Measurements from ENCODE around the gene FBXO24. TPM values are rescaled to one million over a fixed set of nuclear protein-coding genes. Genes with fewer than 3 reads are reported as not detected.

The FBXO24 gene
- total and polyA plus RNA-seq, 2 donors (not counting 1 experiment from before 2014, with no cell fraction given) = 0.23 to 0.33 TPM

- Histone ChIP-seq H3K4me2 (ENCODE audit: extremely low read depth, insufficient read depth, low read length) (no peak overlapping the region), H3K36me3 (ENCODE audit: control insufficient read depth, insufficient read depth, low read length) (no peaks in the 10 kb centered on the region), H3K9ac (ENCODE audit: insufficient read depth, low read length) (no peak overlapping the region), H3K9me3 (ENCODE audit: control insufficient read depth, insufficient read depth, low read depth, low read length) (no peaks in the 10 kb centered on the region), H4K20me1 (ENCODE audit: control insufficient read depth, extremely low read depth, insufficient read depth, low read length) (no peaks in the 10 kb centered on the region), H2AFZ (ENCODE audit: low read length) (no peak overlapping the region), H3K4me3 (replicated peaks in 1 of 4; ENCODE audit: control extremely low read depth in 1 of 4, insufficient read depth in 1 of 4, low read depth in 3 of 4, low read length in 4 of 4) (no peak overlapping the region), H3K79me2 (ENCODE audit: control insufficient read depth, insufficient read depth, low read length) (no peaks in the 10 kb centered on the region), H3K27me3 (ENCODE audit: control insufficient read depth, insufficient read depth, low read length) (no peaks in the 10 kb centered on the region), H3K4me1 (ENCODE audit: control insufficient read depth, extremely low read depth, insufficient read depth, low read length) (no peaks in the 10 kb centered on the region), H3K27ac (ENCODE audit: insufficient read depth, low read length) (no peak overlapping the region)
- DNase-seq (ENCODE audit: low read depth in 2 of 2) = no peak
- TF ChIP-seq CTCF (conservative IDR thresholded peaks at IDR 0.05 in 1 of 2, IDR thresholded peaks at IDR 0.05 in 1 of 2; ENCODE audit: low read depth in 1 of 2, low read length in 2 of 2) = no peak
Measured at GRCh38 chr7:100620239-100620638, 34.1 kb downstream of the FBXO24 start.

- Histone ChIP-seq H3K4me2 (ENCODE audit: extremely low read depth, insufficient read depth, low read length) (no peak overlapping the region), H3K27ac (ENCODE audit: insufficient read depth, low read length) (no peak overlapping the region), H3K36me3 (ENCODE audit: control insufficient read depth, insufficient read depth, low read length) (no peaks in the 10 kb centered on the region), H3K4me3 (replicated peaks in 1 of 4; ENCODE audit: control extremely low read depth in 1 of 4, insufficient read depth in 1 of 4, low read depth in 3 of 4, low read length in 4 of 4) (no peak overlapping the region), H4K20me1 (ENCODE audit: control insufficient read depth, extremely low read depth, insufficient read depth, low read length) (no peaks in the 10 kb centered on the region), H2AFZ (ENCODE audit: low read length) (no peak overlapping the region), H3K27me3 (ENCODE audit: control insufficient read depth, insufficient read depth, low read length) (no peaks in the 10 kb centered on the region), H3K4me1 (ENCODE audit: control insufficient read depth, extremely low read depth, insufficient read depth, low read length) (no peaks in the 10 kb centered on the region), H3K9ac (ENCODE audit: insufficient read depth, low read length) (no peak overlapping the region), H3K9me3 (ENCODE audit: control insufficient read depth, insufficient read depth, low read depth, low read length) (no peaks in the 10 kb centered on the region), H3K79me2 (ENCODE audit: control insufficient read depth, insufficient read depth, low read length) (no peaks in the 10 kb centered on the region)
- no peak for DNase-seq (ENCODE audit: low read depth in 2 of 2)
- TF ChIP-seq CTCF (conservative IDR thresholded peaks at IDR 0.05 in 1 of 2, IDR thresholded peaks at IDR 0.05 in 1 of 2; ENCODE audit: low read depth in 1 of 2, low read length in 2 of 2) (no peak), EZH2 (IDR thresholded peaks at IDR 0.05; ENCODE audit: low read length, missing control alignments) (no peak)
Measured at GRCh38 chr7:100620804-100621203, 34.7 kb downstream of the FBXO24 start.

GRCh38 chr7:100621554-100621953, 35.4 kb downstream of the FBXO24 start:
- Histone ChIP-seq H2AFZ (ENCODE audit: low read length) (no peak overlapping the region), H3K4me2 (ENCODE audit: extremely low read depth, insufficient read depth, low read length) (no peak overlapping the region), H3K4me3 (replicated peaks in 1 of 4; ENCODE audit: control extremely low read depth in 1 of 4, insufficient read depth in 1 of 4, low read depth in 3 of 4, low read length in 4 of 4) (no peak overlapping the region), H3K27ac (ENCODE audit: insufficient read depth, low read length) (no peak overlapping the region), H3K9ac (ENCODE audit: insufficient read depth, low read length) (no peak overlapping the region), H3K36me3 (ENCODE audit: control insufficient read depth, insufficient read depth, low read length) (no peaks in the 10 kb centered on the region), H3K27me3 (ENCODE audit: control insufficient read depth, insufficient read depth, low read length) (no peaks in the 10 kb centered on the region), H3K79me2 (ENCODE audit: control insufficient read depth, insufficient read depth, low read length) (no peaks in the 10 kb centered on the region), H3K9me3 (ENCODE audit: control insufficient read depth, insufficient read depth, low read depth, low read length) (no peaks in the 10 kb centered on the region), H4K20me1 (ENCODE audit: control insufficient read depth, extremely low read depth, insufficient read depth, low read length) (no peaks in the 10 kb centered on the region), H3K4me1 (ENCODE audit: control insufficient read depth, extremely low read depth, insufficient read depth, low read length) (no peaks in the 10 kb centered on the region)
- DNase-seq (ENCODE audit: low read depth in 2 of 2) = no peak
- no peak for TF ChIP-seq EZH2 (IDR thresholded peaks at IDR 0.05; ENCODE audit: low read length, missing control alignments)
